Left colon (tissue), 2 donors: ENCODE data around the gene USP48. TPM values are rescaled to one million over a fixed set of nuclear protein-coding genes. Genes with fewer than 3 reads are reported as not detected.

Source experiments
- ATAC-seq: fragments of 200-7000 bp; cut with Tn5 transposase; one replicate; pipeline ENCODE4 v1.9.1; 2020; ENCODE audit warnings: mild to moderate bottlenecking, moderate library complexity
- DNase-seq, 2 donors: peaks; one replicate each; pipeline ENCODE4 v3.0.0-alpha.2; 2020
- intact Hi-C, 2 donors: fragments of 100-400 bp; cut with DNase I in 1 of 2; cut with micrococcal nuclease in 1 of 2; formaldehyde crosslinking; loops; one replicate each; pipeline versions ENCODE4 v1.11.2 to v1.14.0; 2022; cut with DNase I, micrococcal nuclease
- total RNA-seq, 2 donors: library from RNA; stranded (reverse); fragmentation: NEBNext Ultra II Directional; extraction: Animal tissue kit (Norgen Biotek cat#: 25700); gene quantifications; one replicate each; pipeline ENCODE4 v1.2.1, GENCODE V29; 2021
- donor health status: DM: no; HTN: no; CAD: no.
- donor health status: DM: yes; HTN: yes; CAD: no.

USP48 gene
- total RNA-seq, 2 donors from 2014 or later: 44.6 to 48.6 TPM

GRCh38 chr1:21651214-21652042, 131.5 kb downstream of the USP48 start:
- ATAC-seq (peak; percentile 85), DNase-seq (peak in 1 of 2 donors; percentile 55)
- intact Hi-C loops: loop anchor here in 1 of 2 donors (10.0 kb wide), 1 partner anchor 427 kb away; no protein-coding TSS in a partner anchor

GRCh38 chr1:21650400-21650799, 132.5 kb downstream of the USP48 start:
- ATAC-seq: no peak
- intact Hi-C loops: loop anchor here in 1 of 2 donors (10.0 kb wide), 1 partner anchor 426 kb away; no protein-coding TSS in a partner anchor
- DNase-seq: no peak

GRCh38 chr1:21649315-21649714, 133.6 kb downstream of the USP48 start:
- DNase-seq (no peak), ATAC-seq (no peak)
- intact Hi-C loops: no loop called here

- DNase-seq (no peak), ATAC-seq (no peak)
- intact Hi-C loops: no loop called here
Observed at GRCh38 chr1:21648791-21649190, 134.2 kb downstream of the USP48 start.

GRCh38 chr1:21648352-21648730, 134.6 kb downstream of the USP48 start:
- DNase-seq (no peak), ATAC-seq (no peak)

GRCh38 chr1:21647431-21648351, 135.3 kb downstream of the USP48 start:
- intact Hi-C loops: no loop called here
- DNase-seq (peak; percentile 53 to 71), ATAC-seq (peak; percentile 66)

More at GRCh38 chr1:21648352-21648730, 134.6 kb downstream of the USP48 start:
- intact Hi-C loops: no loop called here

GRCh38 chr1:21645550-21645949, 137.4 kb downstream of the USP48 start:
- intact Hi-C loops: no loop called here
- ATAC-seq: no peak
- no peak for DNase-seq

GRCh38 chr1:21644906-21645305, 138.0 kb downstream of the USP48 start:
- DNase-seq (no peak), ATAC-seq (no peak)
- intact Hi-C loops: no loop called here

GRCh38 chr1:21644348-21644747, 138.6 kb downstream of the USP48 start:
- intact Hi-C loops: no loop called here
- ATAC-seq: no peak
- no peak for DNase-seq

- DNase-seq (no peak), ATAC-seq (no peak)
- intact Hi-C loops: no loop called here
Observed at GRCh38 chr1:21643624-21644023, 139.3 kb downstream of the USP48 start.

- DNase-seq: no peak
- ATAC-seq: no peak
- intact Hi-C loops: no loop called here
Observed at GRCh38 chr1:21641967-21642739, 140.8 kb downstream of the USP48 start.

GRCh38 chr1:21641537-21641936, 141.4 kb downstream of the USP48 start:
- intact Hi-C loops: no loop called here
- ATAC-seq (no peak), DNase-seq (no peak)

- DNase-seq (no peak), ATAC-seq (no peak)
- intact Hi-C loops: no loop called here
Observed at GRCh38 chr1:21641076-21641475, 141.9 kb downstream of the USP48 start.

GRCh38 chr1:21640653-21641052, 142.3 kb downstream of the USP48 start:
- DNase-seq (no peak), ATAC-seq (no peak)
- intact Hi-C loops: no loop called here

GRCh38 chr1:21639594-21640041, 143.3 kb downstream of the USP48 start:
- ATAC-seq (peak; percentile 67), DNase-seq (peak in 1 of 2 donors; percentile 48)
- intact Hi-C loops: no loop called here

GRCh38 chr1:21638531-21639341, 144.2 kb downstream of the USP48 start:
- intact Hi-C loops: no loop called here
- ATAC-seq (peak; percentile 29), DNase-seq (no peak)

GRCh38 chr1:21637514-21637913, 145.4 kb downstream of the USP48 start:
- intact Hi-C loops: no loop called here
- DNase-seq (no peak), ATAC-seq (no peak)

GRCh38 chr1:21636029-21636428, 146.9 kb downstream of the USP48 start:
- no peak for DNase-seq
- no peak for ATAC-seq
- intact Hi-C loops: no loop called here
